ENCODE measurements around the gene XXYLT1.

The XXYLT1 gene

DNA sequence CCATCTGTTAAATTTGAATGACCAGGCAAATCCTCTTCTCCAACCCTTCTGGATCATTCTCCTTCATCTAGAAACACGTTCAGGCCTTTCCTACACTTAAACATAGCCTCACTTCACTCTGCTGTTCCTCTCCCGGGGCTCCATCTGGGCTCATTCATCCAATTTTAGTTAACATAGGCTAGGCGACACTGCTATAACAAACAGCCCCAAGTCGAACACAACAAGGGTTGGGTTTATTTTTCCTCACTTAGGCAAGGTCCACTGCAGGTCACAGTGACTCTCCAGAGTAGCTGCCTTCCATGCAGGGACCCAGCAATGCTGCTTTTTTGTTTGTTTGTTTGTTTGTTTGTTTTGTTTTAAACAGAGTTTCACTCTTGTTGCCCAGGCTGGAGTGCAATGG, 250.8 kb downstream of the XXYLT1 start:
- DNase-seq: no peak

DNA sequence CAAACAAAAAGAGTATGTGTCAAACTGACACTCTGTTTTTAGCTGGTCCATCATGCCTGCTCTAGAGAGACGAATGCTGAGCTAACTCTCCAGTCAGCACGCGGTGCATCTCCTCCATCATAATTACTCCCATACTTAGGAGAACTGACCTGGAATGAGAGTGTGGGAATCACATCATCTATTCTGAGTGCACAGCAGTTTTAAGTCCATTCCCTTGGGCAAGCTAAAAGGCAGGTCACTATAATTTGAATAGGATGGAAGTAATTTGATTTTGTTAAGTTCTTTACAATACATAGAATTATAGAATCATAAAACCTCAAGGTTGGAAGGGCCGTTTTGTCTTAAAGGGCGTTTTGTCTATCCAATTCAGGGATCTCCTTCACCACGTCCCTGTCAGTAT, 251.6 kb downstream of the XXYLT1 start:
- no peak for DNase-seq

Data from T-helper 1 cell (primary cell).